Panc1 (cell line): Measurements from ENCODE around the gene KCNQ1. TPM values are rescaled to one million over a fixed set of nuclear protein-coding genes. Genes with fewer than 3 reads are reported as not detected.

Experiments
- ATAC-seq: fragments of 200-7000 bp; cut with Tn5 transposase; 2 replicates; pipeline ENCODE4 v1.9.1; 2020; ENCODE audit warnings: mild to moderate bottlenecking, moderate library complexity
- BruUV-seq: library from RNA; stranded (reverse); fragments of 400-500 nt; replicated peaks from 2 replicates; lab custom pipeline; 2021; lab: Mats Ljungman, UMichigan
- CTCF ChIA-PET: fragments of 300-600 bp; sonication (Branson Sonifier 250); formaldehyde crosslinking; loops from one replicate; lab custom pipeline; 2022; ENCODE audit warnings: antibody characterized with exemption; lab: Charles Lee
- POLR2A ChIA-PET: fragments of 300-600 bp; sonication (Branson Sonifier 250); formaldehyde crosslinking; loops from one replicate; lab custom pipeline; 2022; ENCODE audit warnings: antibody characterized with exemption; lab: Charles Lee
- DNase-seq: peaks from one replicate; pipeline ENCODE4 v3.0.0-alpha.2; 2010; ENCODE audit warnings: low read depth, low spot score
- H3K27ac ChIP-seq: 2 replicates; pipeline ENCODE4 v1.5.1; 2011; ENCODE audit warnings: mild to moderate bottlenecking, low read length, inconsistent platforms
- H3K27me3 ChIP-seq: fragments of 200-500 bp; sonication (Bioruptor generic); 2 replicates; pipeline ENCODE4 v1.6.0; 2014; ENCODE audit warnings: low read length, inconsistent platforms; ENCODE audit not compliant: control insufficient read depth, insufficient read depth
- H3K36me3 ChIP-seq: fragments of 200-500 bp; sonication (Bioruptor generic); 2 replicates; pipeline ENCODE4 v1.5.1; 2014; ENCODE audit warnings: inconsistent platforms, mild to moderate bottlenecking, low read length, moderate library complexity; ENCODE audit not compliant: control insufficient read depth, insufficient read depth
- H3K4me1 ChIP-seq: 2 replicates; pipeline ENCODE4 v1.5.1; 2011; ENCODE audit warnings: inconsistent platforms, mild to moderate bottlenecking, low read length, moderate library complexity; ENCODE audit not compliant: control insufficient read depth, insufficient read depth
- H3K4me3 ChIP-seq, 2 experiments: 2 replicates each; pipeline ENCODE4 v1.5.1; 2011 to 2012; ENCODE audit warnings: low read depth in 2 of 2, low read length in 2 of 2, mild to moderate bottlenecking in 2 of 2, inconsistent platforms in 1 of 2, moderate library complexity in 1 of 2
- H3K9me3 ChIP-seq: fragments of 200-500 bp; sonication (Bioruptor generic); 2 replicates; pipeline ENCODE4 v1.5.1; 2014; ENCODE audit warnings: low read depth, mild to moderate bottlenecking, inconsistent platforms, low read length, moderate library complexity; ENCODE audit not compliant: control insufficient read depth, insufficient read depth
- CTCF ChIP-seq: fragments of 450-650 bp; IDR thresholded peaks from 2 replicates; pipeline ENCODE4 v1.5.1; 2017; ENCODE audit warnings: mild to moderate bottlenecking
- POLR2AphosphoS5 ChIP-seq: IDR thresholded peaks from 2 replicates; pipeline ENCODE4 v1.6.1; 2012; ENCODE audit warnings: mild to moderate bottlenecking, low read depth, low read length, moderate library complexity
- REST ChIP-seq, 2 experiments: IDR thresholded peaks; 2 replicates each; pipeline ENCODE4 v1.6.1; 2011 to 2012; ENCODE audit warnings: low read depth in 2 of 2, control low read depth in 1 of 2, low read length in 1 of 2, mild to moderate bottlenecking in 1 of 2, moderate library complexity in 1 of 2; ENCODE audit not compliant: insufficient read depth in 1 of 2
- SIN3A ChIP-seq: IDR thresholded peaks from 2 replicates; pipeline ENCODE4 v1.6.1; 2012; ENCODE audit warnings: low read depth, mild to moderate bottlenecking, low read length, moderate library complexity, borderline replicate concordance; ENCODE audit not compliant: insufficient read depth
- TCF7L2 ChIP-seq: IDR thresholded peaks from 2 replicates; pipeline ENCODE4 v1.6.1; 2011; ENCODE audit warnings: mild to moderate bottlenecking, low read depth, low read length, inconsistent platforms
- in situ Hi-C: cut with HindIII; loops from 2 replicates; pipeline ENCODE4 v1.10.0; 2016; ENCODE audit warnings: low sequenced_read_pairs, low pct_unique_long_range_greater_than_20kb
- intact Hi-C: fragments of 100-400 bp; cut with micrococcal nuclease; formaldehyde crosslinking; loops from one replicate; pipeline ENCODE4 v1.10.0; 2022; ENCODE audit not compliant: unreplicated experiment
- total RNA-seq: library from RNA; stranded (reverse); gene quantifications from one replicate; pipeline ENCODE4 v1.2.1, GENCODE V29; 2021; ENCODE audit not compliant: unreplicated experiment

Gene KCNQ1
- total RNA-seq, 1 experiment from 2014 or later = 1.0 TPM

- BruUV-seq = no TSS peak
- no peaks in the 10 kb centered on the region for H3K36me3 ChIP-seq
- POLR2A ChIA-PET = no interaction called here
- H3K4me1 ChIP-seq = no peaks in the 10 kb centered on the region
- H3K27me3 ChIP-seq = no peaks in the 10 kb centered on the region
- no peak overlapping the region for H3K27ac ChIP-seq
- intact Hi-C loops (no loop called here), in situ Hi-C loops (no loop called here)
- no peak for TF ChIP-seq POLR2AphosphoS5
- DNase-seq (no peak), ATAC-seq (no peak)
- H3K9me3 ChIP-seq = peaks cover 62% of the 10 kb centered on the region
- CTCF ChIA-PET = no interaction called here
- no peak overlapping the region for H3K4me3 ChIP-seq
These were observed 202.4 kb downstream of the KCNQ1 start for GRCh38 chr11:2647167-2647566.

GRCh38 chr11:2647953-2648352, 203.1 kb downstream of the KCNQ1 start:
- ATAC-seq = no peak
- no peaks in the 10 kb centered on the region for H3K4me1 ChIP-seq
- ChIA-PET POLR2A (no interaction called here), CTCF (no interaction called here)
- intact Hi-C loops = no loop called here
- no TSS peak for BruUV-seq
- TF ChIP-seq REST (IDR thresholded peaks at IDR 0.05; ENCODE audit: insufficient read depth in 1 of 2, low read depth in 2 of 2, low read length in 1 of 2) (no peak), SIN3A (no peak), TCF7L2 (no peak), CTCF (no peak), POLR2AphosphoS5 (no peak)
- H3K9me3 ChIP-seq = peaks cover 64% of the 10 kb centered on the region
- DNase-seq = no peak
- in situ Hi-C loops = no loop called here
- no peaks in the 10 kb centered on the region for H3K36me3 ChIP-seq
- H3K27ac ChIP-seq = no peak overlapping the region
- no peaks in the 10 kb centered on the region for H3K27me3 ChIP-seq
- no peak overlapping the region for H3K4me3 ChIP-seq

- ATAC-seq (no peak), DNase-seq (no peak)
- BruUV-seq = no TSS peak
- intact Hi-C loops (no loop called here), in situ Hi-C loops (no loop called here)
- Histone ChIP-seq H3K27ac (no peak overlapping the region), H3K36me3 (no peaks in the 10 kb centered on the region), H3K4me3 (no peak overlapping the region), H3K9me3 (peaks cover 53% of the 10 kb centered on the region), H3K4me1 (no peaks in the 10 kb centered on the region), H3K27me3 (no peaks in the 10 kb centered on the region)
- TF ChIP-seq CTCF = no peak
- no peak for TF ChIP-seq SIN3A
- no peak for TF ChIP-seq REST (IDR thresholded peaks at IDR 0.05; ENCODE audit: insufficient read depth in 1 of 2, low read depth in 2 of 2, low read length in 1 of 2)
- no peak for TF ChIP-seq POLR2AphosphoS5
- no peak for TF ChIP-seq TCF7L2
- POLR2A ChIA-PET = no interaction called here
- CTCF ChIA-PET = no interaction called here
These were observed 204.6 kb downstream of the KCNQ1 start for GRCh38 chr11:2649400-2649799.
